ENCODE measurements around the gene THTPA.
A peak's percentile ranks its signal among the peaks of the same experiment; 100 is the strongest.
"Not testable (repeated sequence)": the region's sequence is repeated elsewhere in the genome, so short reads cannot be mapped to it uniquely, and the experiment has no call there.

Gene THTPA

DNA sequence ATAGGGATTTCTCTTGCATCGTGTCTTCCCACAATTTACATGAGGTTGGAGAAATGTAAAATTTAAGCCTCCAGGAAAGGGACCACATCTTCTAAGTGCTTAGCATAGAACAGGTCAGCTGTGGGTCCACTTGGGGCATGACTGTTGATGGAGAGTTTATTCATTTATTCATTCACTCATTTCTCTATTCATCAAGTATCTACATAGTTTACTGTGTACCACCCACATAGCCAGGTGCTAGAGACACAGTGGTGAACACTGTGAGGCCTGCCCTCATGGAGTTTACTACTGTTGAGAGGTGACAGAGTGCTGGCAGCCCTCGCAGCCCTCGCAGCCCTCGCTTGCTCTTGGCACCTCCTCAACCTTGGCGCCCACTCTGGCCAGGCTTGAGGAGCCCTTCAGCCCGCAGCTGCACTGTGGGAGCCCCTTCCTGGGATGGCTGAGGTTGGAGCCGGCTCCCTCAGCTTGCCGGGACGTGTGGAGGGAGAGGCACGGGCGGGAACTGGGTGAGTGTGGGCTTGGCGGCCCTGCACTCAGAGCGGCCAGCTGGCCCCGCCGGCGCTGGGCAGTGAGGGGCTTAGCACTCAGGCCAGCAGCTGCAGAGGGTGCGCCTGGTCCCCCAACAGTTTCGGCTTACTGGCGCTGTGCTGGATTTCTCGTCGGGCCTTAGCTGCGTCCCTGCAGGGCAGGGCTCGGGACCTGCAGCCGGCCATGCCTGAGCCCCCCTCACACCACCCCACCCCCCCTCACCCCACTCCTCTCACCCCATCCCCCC is 24.3 kb downstream of the THTPA start:
- no peak for FAIRE-seq
- no peak for DNase-seq (ENCODE audit: insufficient read length, low spot score)

DNA sequence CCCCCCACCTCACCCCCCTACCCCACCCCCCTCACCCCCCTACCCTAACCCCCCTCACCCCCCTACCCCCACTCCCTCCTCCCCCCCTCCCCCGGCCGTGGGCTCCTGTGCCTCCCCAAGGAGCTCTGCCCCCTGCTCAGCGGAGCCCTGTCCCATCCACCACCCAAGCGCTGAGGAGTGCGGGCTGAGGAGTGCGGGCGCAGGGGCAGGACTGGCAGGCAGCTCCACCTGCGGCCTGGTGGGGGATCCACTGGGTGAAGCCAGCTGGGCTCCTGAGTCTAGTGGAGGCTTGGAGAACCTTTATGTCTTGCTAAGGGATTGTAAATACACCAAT is 24.8 kb downstream of the THTPA start:
- no peak for FAIRE-seq
- DNase-seq (ENCODE audit: insufficient read length, low spot score), result no peak

DNA sequence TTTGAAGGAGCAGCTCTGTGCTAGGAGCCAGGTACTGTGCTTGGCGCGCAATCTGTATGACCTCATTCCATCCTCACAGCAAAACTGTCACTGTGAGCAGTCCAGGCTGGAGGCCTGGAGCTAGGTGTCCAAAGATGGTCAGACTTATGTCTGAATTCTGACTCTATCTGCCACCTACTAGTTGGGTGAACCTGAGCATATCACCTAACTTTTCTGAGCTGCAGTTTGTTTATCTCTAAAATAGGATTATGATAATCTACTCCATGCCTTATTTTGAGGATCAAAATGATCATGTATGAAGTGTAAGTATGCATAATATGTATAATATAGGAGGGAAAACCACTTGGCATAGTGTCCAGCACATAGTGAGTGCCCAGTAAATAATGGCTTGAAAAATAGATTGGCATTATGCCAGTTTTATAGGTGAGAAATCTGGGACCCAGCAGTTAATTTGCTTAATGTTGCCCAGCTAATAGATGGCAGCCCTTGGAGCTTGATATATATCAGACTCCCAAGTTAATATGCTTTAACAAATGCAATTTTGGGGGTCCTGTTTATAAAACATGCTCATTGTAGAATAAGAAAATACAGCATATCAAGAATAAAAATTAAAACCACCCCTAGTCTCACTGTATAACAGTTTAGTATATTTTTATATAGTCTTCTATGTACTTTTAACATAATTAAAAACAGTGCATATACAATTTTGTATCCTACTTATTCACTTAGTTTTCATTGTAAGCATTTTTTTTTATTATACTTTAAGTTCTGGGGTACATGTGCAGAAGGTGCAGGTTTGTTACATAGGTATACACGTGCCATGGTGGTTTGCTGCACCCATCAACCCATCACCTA is 27.1 kb downstream of the THTPA start:
- DNase-seq (ENCODE audit: insufficient read length, low spot score), result no peak
- no peak for FAIRE-seq

DNA sequence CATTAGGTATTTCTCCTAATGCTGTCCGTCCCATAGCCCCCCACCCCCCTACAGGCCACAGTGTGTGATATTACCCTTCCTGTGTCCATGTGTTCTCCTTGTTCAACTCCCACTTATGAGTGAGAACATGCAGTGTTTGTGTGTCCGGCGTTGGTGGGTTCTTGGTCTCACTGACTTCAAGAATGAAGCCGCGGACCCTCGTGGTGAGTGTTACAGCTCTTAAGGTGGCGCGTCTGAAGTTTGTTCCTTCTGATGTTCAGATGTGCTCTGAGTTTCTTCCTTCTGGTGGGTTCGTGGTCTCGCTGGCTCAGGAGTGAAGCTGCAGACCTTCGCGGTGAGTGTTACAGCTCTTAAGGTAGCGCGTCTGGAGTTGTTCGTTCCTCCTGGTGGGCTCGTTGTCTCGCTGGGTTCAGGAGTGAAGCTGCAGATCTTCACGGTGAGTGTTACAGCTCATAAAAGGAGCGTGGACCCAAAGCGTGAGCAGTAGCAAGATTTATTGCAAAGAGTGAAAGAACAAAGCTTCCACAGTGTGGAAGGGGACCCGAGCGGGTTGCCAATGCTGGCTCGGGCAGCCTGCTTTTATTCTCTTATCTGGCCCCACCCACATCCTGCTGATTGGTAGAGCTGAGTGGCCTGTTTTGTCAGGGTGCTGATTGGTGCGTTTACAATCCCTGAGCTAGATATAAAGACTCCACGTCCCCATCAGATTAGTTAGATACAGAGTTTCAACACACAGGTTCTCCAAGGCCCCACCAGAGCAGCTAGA is 27.9 kb downstream of the THTPA start:
- DNase-seq (ENCODE audit: insufficient read length, low spot score); FAIRE-seq: not testable (repeated sequence)

DNA sequence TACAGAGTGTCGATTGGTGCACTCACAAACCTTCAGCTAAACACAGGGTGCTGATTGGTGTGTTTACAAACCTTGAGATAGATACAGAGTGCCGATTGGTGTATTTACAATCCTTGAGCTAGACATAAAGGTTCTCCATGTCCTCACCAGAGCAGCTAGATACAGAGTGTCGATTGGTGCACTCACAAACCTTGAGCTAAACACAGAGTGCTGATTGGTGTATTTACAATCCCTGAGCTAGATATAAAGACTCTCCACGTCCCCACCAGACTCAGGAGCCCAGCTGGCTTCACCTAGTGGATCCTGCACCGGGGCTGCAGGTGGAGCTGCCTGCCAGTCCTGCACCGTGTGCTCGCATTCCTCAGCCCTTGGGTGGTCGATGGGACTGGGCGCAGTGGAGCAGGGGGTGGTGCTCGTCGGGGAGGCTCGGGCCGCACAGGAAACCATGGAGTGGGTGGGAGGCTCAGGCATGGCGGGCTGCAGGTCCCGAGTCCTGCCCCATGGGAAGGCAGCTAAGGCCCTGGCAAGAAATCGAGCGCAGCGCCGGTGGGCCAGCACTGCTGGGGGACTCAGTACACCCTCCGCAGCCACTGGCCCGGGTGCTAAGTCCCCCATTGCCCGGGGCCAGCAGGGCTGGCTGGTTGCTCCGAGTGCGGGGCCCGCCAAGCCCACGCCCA is 28.6 kb downstream of the THTPA start:
- DNase-seq (ENCODE audit: insufficient read length, low spot score); FAIRE-seq: not testable (repeated sequence)

DNA sequence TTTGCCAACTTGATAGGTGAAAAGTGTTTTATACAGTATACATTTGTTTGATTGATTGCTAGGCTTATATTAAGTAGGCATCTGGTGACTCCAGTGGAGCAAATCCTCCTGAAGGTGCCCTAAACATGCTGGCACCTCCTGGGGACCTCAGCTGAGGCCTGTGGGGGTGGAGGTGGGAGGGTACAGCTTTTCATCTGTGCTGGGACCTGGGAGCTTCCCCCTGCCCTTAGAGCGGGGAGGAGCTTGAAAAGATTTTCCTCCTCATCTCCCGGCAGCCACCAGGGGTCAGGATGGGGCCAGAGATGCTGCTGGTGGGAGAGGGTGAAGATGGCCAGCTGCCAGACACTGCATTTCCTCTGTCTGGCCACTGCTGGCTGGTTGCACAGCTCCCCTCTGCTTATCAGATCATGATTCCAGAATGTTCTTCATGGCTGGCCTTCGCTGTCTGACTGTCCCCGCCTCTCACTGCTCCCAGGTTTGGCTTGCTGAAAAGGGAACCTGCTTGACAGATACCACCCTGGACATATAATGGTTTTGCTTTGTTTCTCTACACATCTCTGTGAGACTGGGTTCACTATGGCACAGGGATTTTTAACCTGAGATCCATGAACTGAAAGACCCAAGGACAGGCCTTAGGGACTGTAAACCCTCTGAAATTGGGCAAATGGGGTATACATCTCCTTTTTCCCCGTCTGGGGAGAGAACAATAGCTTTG is 33.0 kb downstream of the THTPA start:
- FAIRE-seq, result peak; percentile 91
- DNase-seq (ENCODE audit: insufficient read length, low spot score), result peak; percentile 95

DNA sequence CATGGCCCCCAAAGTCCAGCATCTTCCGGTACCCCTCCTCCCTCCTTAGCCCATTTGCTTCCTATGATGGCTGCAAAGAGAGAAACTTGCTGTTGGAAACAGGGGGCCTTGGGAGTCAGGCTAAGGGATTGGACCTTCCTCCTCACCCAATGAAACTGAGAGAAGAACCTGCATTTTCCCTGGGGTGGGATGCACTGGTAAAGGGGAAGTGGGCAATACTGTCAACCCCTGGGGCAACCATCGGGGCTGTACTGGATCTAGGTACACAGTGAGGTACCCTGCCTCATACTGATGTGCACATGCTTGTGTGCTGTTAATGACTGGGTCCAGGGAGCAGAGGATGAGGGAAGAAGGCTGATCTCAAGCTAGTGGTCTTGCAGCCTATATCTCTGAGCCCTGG is 33.5 kb downstream of the THTPA start:
- DNase-seq (ENCODE audit: insufficient read length, low spot score), result no peak
- FAIRE-seq, result no peak

DNA sequence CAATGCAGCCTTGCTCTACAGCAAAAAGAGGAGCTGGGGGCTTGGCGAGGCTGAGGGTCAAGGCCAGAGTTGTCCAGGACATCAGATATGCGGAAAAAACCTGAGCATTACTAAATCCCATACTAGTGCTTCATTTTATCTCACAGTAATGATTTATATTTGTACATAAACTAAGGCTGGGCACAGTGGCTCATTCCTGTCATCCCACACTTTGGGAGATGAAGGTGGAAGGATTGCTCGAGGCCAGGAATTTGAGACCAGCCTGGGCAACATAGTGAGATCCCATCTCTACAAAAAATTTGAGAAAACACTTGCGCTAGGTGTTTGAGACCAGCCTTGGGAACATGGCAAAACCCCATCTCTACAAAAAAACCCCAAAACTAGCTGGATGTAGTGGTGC is 34.1 kb downstream of the THTPA start:
- DNase-seq (ENCODE audit: insufficient read length, low spot score), result no peak
- no peak for FAIRE-seq

DNA sequence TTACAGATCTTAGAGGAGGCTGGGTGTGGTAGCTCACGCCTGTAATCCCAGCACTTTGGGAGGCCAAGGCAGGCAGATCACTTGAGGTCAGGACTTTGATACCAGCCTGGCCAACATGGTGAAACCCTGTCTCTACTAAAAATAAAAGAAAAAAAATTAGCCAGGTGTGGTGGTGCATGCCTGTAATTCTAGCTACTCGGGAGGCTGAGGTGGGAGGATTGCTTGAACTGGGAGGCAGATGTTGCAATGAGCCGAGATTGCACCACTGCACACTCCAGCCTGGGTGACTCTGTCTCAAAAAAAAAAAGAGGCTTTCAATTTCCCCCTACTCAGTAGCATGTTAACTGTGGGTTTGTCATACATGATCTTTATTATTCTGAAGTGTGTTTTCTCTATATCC is 38.1 kb downstream of the THTPA start:
- FAIRE-seq; DNase-seq (ENCODE audit: insufficient read length, low spot score): not testable (repeated sequence)

DNA sequence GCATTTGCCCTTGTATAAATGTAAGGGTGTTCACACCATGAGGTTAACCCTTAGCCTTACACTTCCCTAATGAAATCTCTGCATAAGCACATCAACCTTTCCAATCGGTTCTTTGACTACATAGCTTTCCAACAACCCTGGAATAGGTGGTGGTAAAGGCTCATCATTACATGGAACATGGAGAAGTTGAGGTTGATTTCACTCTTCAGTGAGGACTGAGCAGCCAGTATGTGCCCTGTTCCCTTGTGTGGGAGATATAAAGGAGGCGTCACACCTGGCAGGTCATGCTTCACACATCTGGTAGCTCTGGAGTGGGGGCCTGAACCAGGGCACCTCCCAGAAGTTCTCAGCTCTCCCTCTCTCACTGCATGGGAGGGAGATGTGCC is 44.2 kb downstream of the THTPA start:
- FAIRE-seq, result no peak
- no peak for DNase-seq (ENCODE audit: insufficient read length, low spot score)

DNA sequence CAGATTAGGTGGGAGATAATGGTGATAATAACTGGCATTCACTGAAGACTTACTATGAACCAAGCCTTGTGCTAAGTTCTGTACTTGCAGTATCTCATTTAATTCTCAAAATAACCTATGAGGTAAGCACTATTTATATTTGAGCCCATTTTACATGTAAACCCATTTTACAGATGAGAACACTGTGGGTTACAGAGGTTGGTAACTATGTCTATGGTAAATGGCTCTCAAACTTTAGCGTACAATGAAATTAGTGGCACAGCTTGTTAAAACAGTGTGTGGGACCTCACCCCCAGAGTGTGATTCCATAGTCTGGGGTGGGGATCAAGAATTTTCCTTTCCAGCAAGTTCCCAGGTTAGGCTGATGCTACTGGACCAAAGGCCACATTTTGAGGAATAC is 44.7 kb downstream of the THTPA start:
- no peak for FAIRE-seq
- DNase-seq (ENCODE audit: insufficient read length, low spot score), result no peak

DNA sequence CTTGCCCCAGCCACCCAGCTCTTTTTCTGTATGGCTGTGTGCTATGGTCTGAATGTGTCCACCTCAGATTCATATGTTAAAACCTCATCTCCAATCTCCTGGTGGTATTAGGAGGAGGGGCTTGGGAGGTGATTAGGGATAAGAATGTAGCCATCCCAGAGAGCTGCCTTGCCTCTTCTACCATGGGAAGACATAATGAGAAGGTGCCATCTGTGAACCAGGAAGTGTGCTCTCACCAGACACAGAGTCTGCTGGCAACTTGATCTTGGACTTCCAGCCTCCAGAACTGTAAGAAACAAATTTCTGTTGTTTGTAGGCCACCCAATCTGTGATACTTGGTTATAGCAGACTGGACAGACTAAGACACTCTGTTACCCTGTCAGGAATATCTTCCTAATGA is 45.4 kb downstream of the THTPA start:
- FAIRE-seq, result no peak
- DNase-seq (ENCODE audit: insufficient read length, low spot score), result no peak

DNA sequence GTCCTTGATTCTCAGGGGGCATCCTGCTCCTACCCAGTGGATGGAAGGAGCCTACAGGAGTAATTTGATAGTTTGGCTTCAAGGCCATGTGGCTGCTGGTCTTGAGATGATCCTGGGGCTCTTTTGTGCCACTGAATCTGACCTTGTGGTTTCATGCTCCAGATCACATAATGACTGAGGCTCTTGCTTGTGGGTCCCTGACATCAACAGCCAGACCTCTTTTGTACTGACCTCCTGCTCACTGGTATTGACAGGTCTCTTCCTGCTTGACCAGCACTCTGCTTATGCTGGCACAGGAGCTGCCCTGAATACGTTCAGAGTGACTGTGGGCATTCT is 45.7 kb downstream of the THTPA start:
- no peak for DNase-seq (ENCODE audit: insufficient read length, low spot score)

DNA sequence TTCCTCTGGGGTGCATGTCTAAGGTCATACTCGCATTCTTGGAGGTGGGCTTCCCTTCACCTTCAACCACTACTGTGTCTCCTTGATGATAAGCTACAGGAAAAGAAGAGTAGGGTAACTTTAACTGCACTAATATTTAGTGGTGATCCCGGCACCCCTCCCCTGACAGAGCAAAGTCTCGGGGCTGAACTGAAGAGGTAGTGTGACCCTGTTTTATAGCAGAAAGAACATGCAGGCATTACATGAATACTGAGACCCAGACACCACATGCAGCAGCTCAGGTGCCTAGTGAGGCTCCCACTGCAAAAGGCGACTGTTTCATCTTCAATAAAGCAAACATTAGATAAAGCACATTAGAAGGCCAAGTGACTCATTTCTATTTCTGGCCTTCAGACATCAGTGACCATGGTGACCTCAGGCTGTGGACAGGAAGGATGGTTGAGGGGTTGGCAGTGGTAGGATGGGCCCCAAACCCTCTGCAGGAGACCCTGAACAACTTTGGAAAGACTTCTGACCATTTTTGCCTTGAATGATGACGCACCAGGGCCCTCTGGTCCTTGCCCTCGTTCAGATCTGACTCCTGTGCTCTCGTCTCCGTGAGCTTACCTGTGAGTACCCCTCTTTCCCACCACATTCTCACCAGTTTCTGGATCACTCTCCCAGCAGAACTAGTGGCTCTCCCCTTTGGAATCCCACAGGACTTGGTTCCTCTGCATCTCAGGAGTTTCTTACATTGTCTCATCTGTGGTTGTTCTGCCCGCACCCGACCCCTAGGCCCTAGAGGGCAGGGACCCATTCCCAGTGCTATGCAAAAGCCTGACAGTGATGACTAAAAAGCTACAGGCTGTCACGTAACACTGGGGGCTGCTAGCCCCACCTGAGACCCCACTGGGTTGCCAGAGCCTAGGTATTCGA is 46.4 kb downstream of the THTPA start:
- no peak for DNase-seq (ENCODE audit: insufficient read length, low spot score)
- no peak for FAIRE-seq

More for the DNA sequence above, 45.7 kb downstream of the THTPA start:
- peak; percentile 11 for FAIRE-seq

DNA sequence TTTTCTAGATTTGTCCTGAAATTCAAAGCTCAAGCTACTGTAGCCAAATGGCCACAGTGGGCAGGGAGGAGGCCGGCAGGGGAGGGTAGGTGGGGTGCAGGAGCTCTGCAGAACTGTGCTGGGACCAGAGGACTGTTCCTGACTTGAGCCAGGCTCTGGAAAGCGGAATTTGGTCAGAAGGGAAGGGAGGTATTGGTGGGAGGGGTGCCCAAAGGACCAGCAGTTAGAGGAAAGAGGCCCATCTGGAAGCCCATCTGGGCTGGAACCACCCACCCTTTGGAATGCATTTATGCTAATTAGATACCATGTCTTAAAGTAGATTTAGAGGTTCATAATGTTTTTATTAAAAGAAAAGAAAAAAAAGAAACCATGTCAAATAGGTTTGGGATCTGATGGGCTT is 47.0 kb downstream of the THTPA start:
- DNase-seq (ENCODE audit: insufficient read length, low spot score) (no peak), FAIRE-seq (no peak)

DNA sequence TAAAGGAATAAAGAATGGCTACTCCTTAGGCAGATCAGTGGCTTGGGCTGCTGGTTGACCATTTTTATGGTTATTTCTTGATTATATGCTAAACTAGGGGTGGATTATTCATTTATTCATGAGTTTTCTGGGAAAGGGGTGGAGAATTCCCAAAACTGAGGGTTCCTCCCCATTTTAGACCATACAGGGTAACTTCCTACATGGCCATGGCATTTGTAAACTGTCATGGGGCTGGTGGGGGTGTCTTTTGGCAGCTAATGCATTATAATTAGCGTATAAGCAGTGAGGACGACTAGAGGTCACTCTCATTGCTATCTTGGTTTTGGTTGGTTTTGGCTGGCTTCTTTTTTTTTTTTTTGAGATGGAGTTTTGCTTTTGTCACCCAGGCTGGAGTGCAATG is 48.1 kb downstream of the THTPA start:
- DNase-seq (ENCODE audit: insufficient read length, low spot score) (no peak), FAIRE-seq (no peak)

DNA sequence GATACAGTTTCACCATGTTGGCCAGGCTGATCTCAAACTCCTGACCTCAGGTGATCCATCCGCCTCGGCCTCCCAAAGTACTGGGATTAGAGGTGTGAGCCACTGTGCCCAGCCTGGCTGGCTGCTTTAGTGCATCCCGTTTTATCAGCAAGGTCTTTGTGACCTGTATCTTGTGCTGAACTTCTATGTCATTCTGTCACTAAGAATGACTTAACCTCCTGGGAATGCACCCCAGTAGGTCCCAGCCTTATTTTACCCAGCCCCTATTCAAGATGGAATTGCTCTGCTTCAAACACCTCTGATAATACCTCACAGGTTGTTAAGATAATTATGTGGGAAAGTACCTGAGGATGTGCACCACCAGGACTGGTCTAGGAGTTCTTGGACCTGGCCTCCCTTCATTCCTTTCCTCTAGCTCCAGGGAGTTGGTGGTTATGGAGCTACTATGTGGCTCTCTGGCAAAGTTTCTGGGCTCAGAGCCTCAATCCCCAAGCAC is 48.7 kb downstream of the THTPA start:
- no peak for DNase-seq (ENCODE audit: insufficient read length, low spot score)
- no peak for FAIRE-seq

DNA sequence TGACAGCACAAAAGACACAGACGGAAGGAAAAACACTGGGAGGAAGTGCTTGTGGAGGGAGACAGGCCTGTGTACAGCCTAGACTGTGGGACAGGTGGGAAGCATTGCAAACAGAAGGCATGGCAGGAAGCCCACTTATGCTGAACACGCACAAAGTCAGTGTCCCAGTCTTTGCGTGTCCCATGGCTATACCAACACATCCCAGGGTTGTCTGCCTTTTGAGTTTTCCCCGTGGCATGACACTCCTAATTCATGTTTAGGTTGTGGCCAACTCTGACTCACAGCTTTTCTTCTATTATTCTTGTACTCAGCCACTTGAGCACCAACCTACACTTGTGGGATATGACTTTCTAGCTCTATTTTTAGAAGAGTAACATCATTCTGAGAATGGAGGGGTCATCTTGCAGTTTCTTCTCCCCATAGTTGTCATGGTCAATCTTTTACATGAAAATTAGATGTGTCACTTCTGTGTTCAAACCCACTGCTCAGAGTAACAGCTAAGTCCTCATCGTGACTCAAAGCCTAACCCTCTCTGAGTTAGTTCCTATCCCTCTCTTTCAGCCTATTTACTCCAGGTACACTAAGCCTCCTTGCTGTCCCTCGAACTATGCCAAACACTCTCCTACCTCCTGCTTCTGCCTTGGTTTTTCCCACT is 50.0 kb downstream of the THTPA start:
- DNase-seq (ENCODE audit: insufficient read length, low spot score) (peak; percentile 41), FAIRE-seq (peak; percentile 86)

DNA sequence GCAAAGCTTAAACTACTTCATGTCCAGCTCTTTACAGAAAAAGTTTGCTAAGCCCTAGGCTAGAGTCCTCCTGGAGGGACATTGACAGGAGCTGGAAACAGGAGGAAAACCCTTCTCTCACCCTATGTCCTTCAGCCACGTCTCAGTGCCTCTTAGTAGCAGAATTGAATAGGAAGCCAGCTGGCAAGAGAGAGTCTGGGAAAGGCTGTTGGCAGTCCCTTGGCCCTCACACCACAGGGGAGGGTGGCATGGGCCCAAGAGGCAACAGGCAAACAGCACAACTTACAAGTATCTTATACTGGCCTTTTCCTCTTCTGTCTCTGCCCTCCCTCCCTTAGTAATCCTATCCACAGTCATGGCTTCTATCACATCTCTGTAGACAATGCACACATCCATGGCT is 52.4 kb downstream of the THTPA start:
- DNase-seq (ENCODE audit: insufficient read length, low spot score) (no peak), FAIRE-seq (no peak)
